Liver (tissue), 3 donors: ENCODE results near the gene SHC4.

Experiments
- CTCF ChIP-seq: fragments of 150-350 bp; IDR thresholded peaks from 2 replicates; pipeline ENCODE4 v1.5.1; 2017; ENCODE audit warnings: improper control_type of control experiment, low read depth, low read length; ENCODE audit not compliant: missing input control
- EGR1 ChIP-seq, 2 donors: IDR thresholded peaks; 2 replicates each; pipeline ENCODE4 v1.6.1; 2016 to 2018; ENCODE audit warnings: antibody characterized with exemption in 2 of 2, low read depth in 2 of 2
- GABPA ChIP-seq, 2 donors: IDR thresholded peaks in 1 of 2; conservative IDR thresholded peaks in 1 of 2; 2 replicates each; pipeline ENCODE4 v1.6.1; 2016; ENCODE audit warnings: antibody characterized with exemption in 2 of 2, mild to moderate bottlenecking in 1 of 2, moderate library complexity in 1 of 2
- HNF4A ChIP-seq, 2 donors: conservative IDR thresholded peaks; 2 replicates each; pipeline ENCODE4 v1.6.1; 2016; ENCODE audit warnings: antibody characterized with exemption in 2 of 2, mild to moderate bottlenecking in 2 of 2
- HNF4G ChIP-seq: IDR thresholded peaks from 2 replicates; pipeline ENCODE4 v1.6.1; 2016; ENCODE audit warnings: antibody characterized with exemption
- JUND ChIP-seq, 2 donors: IDR thresholded peaks; 2 replicates each; pipeline ENCODE4 v1.6.1; 2016; ENCODE audit warnings: antibody characterized with exemption in 2 of 2
- RAD21 ChIP-seq, 2 donors: IDR thresholded peaks; 2 replicates each; pipeline ENCODE4 v1.6.1; 2016; ENCODE audit warnings: antibody characterized with exemption in 2 of 2, mild to moderate bottlenecking in 2 of 2
- REST ChIP-seq: IDR thresholded peaks from 2 replicates; pipeline ENCODE4 v1.6.1; 2016; ENCODE audit warnings: antibody characterized with exemption, mild to moderate bottlenecking
- SP1 ChIP-seq: IDR thresholded peaks from 2 replicates; pipeline ENCODE4 v1.6.1; 2018; ENCODE audit warnings: antibody characterized with exemption, mild to moderate bottlenecking
- TAF1 ChIP-seq: conservative IDR thresholded peaks from 2 replicates; pipeline ENCODE4 v1.6.1; 2016; ENCODE audit warnings: antibody characterized with exemption, mild to moderate bottlenecking
- TF ChIP-seq, protein P1 (sequence below): IDR thresholded peaks from 2 replicates; pipeline ENCODE4 v1.6.1; 2016; ENCODE audit warnings: antibody characterized with exemption
- donor health status: healthy.
- donor health status: healthy.

GRCh38 chr15:48985516-48985915, 21.8 kb upstream of the SHC4 start:
- no peak for TF ChIP-seq RAD21 (IDR thresholded peaks at IDR 0.05)
- TF ChIP-seq HNF4A (conservative IDR thresholded peaks at IDR 0.05) = no peak
- no peak for TF ChIP-seq HNF4G
- TF ChIP-seq CTCF = no peak
- no peak for TF ChIP-seq JUND (IDR thresholded peaks at IDR 0.05)
- no peak for TF ChIP-seq GABPA (IDR thresholded peaks at IDR 0.05 in 1 of 2, conservative IDR thresholded peaks at IDR 0.05 in 1 of 2)
- TF ChIP-seq REST = no peak
- TF ChIP-seq EGR1 (IDR thresholded peaks at IDR 0.05; ENCODE audit: low read depth in 2 of 2) = no peak
- no peak for TF ChIP-seq TAF1
- TF ChIP-seq, protein P1, sequence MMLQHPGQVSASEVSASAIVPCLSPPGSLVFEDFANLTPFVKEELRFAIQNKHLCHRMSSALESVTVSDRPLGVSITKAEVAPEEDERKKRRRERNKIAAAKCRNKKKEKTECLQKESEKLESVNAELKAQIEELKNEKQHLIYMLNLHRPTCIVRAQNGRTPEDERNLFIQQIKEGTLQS = no peak
- TF ChIP-seq SP1 = no peak
